GM23338 (cell line): ENCODE measurements around the gene ENTPD3. TPM values are rescaled to one million over a fixed set of nuclear protein-coding genes. Genes with fewer than 3 reads are reported as not detected.

Experiments
- ATAC-seq: fragments of 200-7000 bp; cut with Tn5 transposase; 3 replicates; pipeline ENCODE4 v1.9.1; 2020
- DNase-seq: peaks from one replicate; pipeline ENCODE4 v3.0.0-alpha.2; 2015; ENCODE audit warnings: low spot score
- H2AFZ ChIP-seq: fragments of 200-600 bp; sonication (generic); 2 replicates; pipeline ENCODE4 v1.8.0; 2016; ENCODE audit warnings: antibody characterized with exemption, mild to moderate bottlenecking, moderate library complexity
- H3F3A ChIP-seq: fragments of 200-600 bp; sonication (generic); replicated peaks from 2 replicates; pipeline ENCODE4 v1.8.0; 2017; ENCODE audit warnings: antibody characterized with exemption, mixed run types, low read depth
- H3K27ac ChIP-seq: fragments of 200-600 bp; sonication (generic); 2 replicates; pipeline ENCODE4 v1.6.1; 2016; ENCODE audit warnings: low read depth
- H3K27me3 ChIP-seq: fragments of 200-600 bp; sonication (generic); 2 replicates; pipeline ENCODE4 v1.8.0; 2016; ENCODE audit warnings: mild to moderate bottlenecking, mixed run types, moderate library complexity; ENCODE audit not compliant: insufficient read depth
- H3K36me3 ChIP-seq: fragments of 200-600 bp; sonication (generic); 2 replicates; pipeline ENCODE4 v1.8.0; 2016; ENCODE audit warnings: mild to moderate bottlenecking; ENCODE audit not compliant: insufficient read depth
- H3K4me1 ChIP-seq: fragments of 200-600 bp; sonication (generic); 2 replicates; pipeline ENCODE4 v1.8.0; 2016; ENCODE audit warnings: mild to moderate bottlenecking, moderate library complexity; ENCODE audit not compliant: insufficient read depth
- H3K4me2 ChIP-seq: fragments of 200-600 bp; sonication (generic); 2 replicates; pipeline ENCODE4 v1.7.1; 2017; ENCODE audit warnings: mixed run types
- H3K4me3 ChIP-seq: fragments of 200-600 bp; sonication (generic); 2 replicates; pipeline ENCODE4 v1.6.1; 2016; ENCODE audit warnings: mixed run types
- H3K79me2 ChIP-seq: fragments of 200-600 bp; sonication (generic); replicated peaks from 2 replicates; pipeline ENCODE4 v1.8.0; 2017; ENCODE audit warnings: mild to moderate bottlenecking; ENCODE audit not compliant: insufficient read depth
- H3K9me2 ChIP-seq: fragments of 200-600 bp; sonication (generic); 2 replicates; pipeline ENCODE4 v1.8.0; 2017; ENCODE audit not compliant: insufficient read depth
- H4K20me1 ChIP-seq: fragments of 200-600 bp; sonication (generic); replicated peaks from 2 replicates; pipeline ENCODE4 v1.8.0; 2017; ENCODE audit warnings: mild to moderate bottlenecking; ENCODE audit not compliant: insufficient read depth
- H3K27ac Mint-ChIP-seq: 2 replicates; pipeline ENCODE4 v1.8.0; 2020; ENCODE audit warnings: inconsistent platforms, mild to moderate bottlenecking, moderate library complexity, mixed read lengths
- H3K27me3 Mint-ChIP-seq: 3 replicates; pipeline ENCODE4 v1.8.0; 2022; ENCODE audit warnings: low read depth, mild to moderate bottlenecking, moderate library complexity, mixed read lengths, inconsistent platforms; ENCODE audit not compliant: insufficient read depth, poor library complexity
- H3K36me3 Mint-ChIP-seq: 3 replicates; pipeline ENCODE4 v1.8.0; 2021; ENCODE audit warnings: low read depth, mild to moderate bottlenecking, inconsistent platforms, moderate library complexity, mixed read lengths
- H3K4me1 Mint-ChIP-seq: 3 replicates; pipeline ENCODE4 v1.8.0; 2020; ENCODE audit warnings: mild to moderate bottlenecking, inconsistent platforms, mixed read lengths
- H3K4me3 Mint-ChIP-seq: 3 replicates; pipeline ENCODE4 v1.8.0; 2021; ENCODE audit warnings: moderate library complexity, mild to moderate bottlenecking, inconsistent platforms, mixed read lengths
- H3K9me3 Mint-ChIP-seq: 3 replicates; pipeline ENCODE4 v1.8.0; 2020; ENCODE audit warnings: moderate library complexity, mild to moderate bottlenecking, inconsistent platforms, mixed read lengths
- CREB1 ChIP-seq: fragments of 250-450 bp; sonication (Bioruptor Pico); IDR thresholded peaks from 2 replicates; pipeline ENCODE4 v1.5.0; 2020; ENCODE audit warnings: low read depth, mild to moderate bottlenecking, moderate library complexity
- EZH2 ChIP-seq: fragments of 200-600 bp; sonication (generic); IDR thresholded peaks from one replicate; pipeline ENCODE4 v1.8.0; 2017; ENCODE audit warnings: antibody characterized with exemption, mild to moderate bottlenecking, low read depth; ENCODE audit not compliant: unreplicated experiment
- JUNB ChIP-seq: IDR thresholded peaks from one replicate; pipeline ENCODE4 v1.6.1; 2016; ENCODE audit warnings: antibody characterized with exemption; ENCODE audit not compliant: unreplicated experiment
- NANOG ChIP-seq: IDR thresholded peaks from 2 replicates; pipeline ENCODE4 v1.6.1; 2016; ENCODE audit warnings: antibody characterized with exemption, borderline replicate concordance
- ZNF114 ChIP-seq: fragments of 250-450 bp; sonication (Bioruptor Pico); IDR thresholded peaks from 2 replicates; pipeline ENCODE4 v1.5.0; 2020; ENCODE audit warnings: mild to moderate bottlenecking, moderate library complexity
- ZNF331 ChIP-seq: fragments of 250-450 bp; sonication (Bioruptor Pico); IDR thresholded peaks from 2 replicates; pipeline ENCODE4 v1.5.0; 2020; ENCODE audit warnings: low read depth, mild to moderate bottlenecking, moderate library complexity
- ZNF462 ChIP-seq: fragments of 250-450 bp; sonication (Bioruptor Pico); IDR thresholded peaks from 2 replicates; pipeline ENCODE4 v1.5.0; 2020; ENCODE audit warnings: mild to moderate bottlenecking, moderate library complexity
- polyA plus RNA-seq: library from polyadenylated mRNA; unstranded; fragments of >200 nt; fragmentation: Nextera tagmentation; extraction: Ambion mirVana; gene quantifications from 2 replicates; pipeline ENCODE4 v1.2.1, GENCODE V29; 2016
- total RNA-seq: library from RNA; depleted of rRNA; stranded (reverse); fragments of >200 nt; shearing (Covaris generic); gene quantifications from 2 replicates; pipeline ENCODE4 v1.2.3, GENCODE V29; 2014
- TF ChIP-seq, protein P1 (sequence below), 2 experiments: fragments of 200-600 bp in 1 of 2; sonication (generic) in 1 of 2; conservative IDR thresholded peaks; 2 replicates each; pipeline versions ENCODE4 v1.5.1 to v1.6.1; 2016 to 2017; ENCODE audit warnings: antibody characterized with exemption in 2 of 2, low read depth in 2 of 2, mild to moderate bottlenecking in 2 of 2, moderate library complexity in 1 of 2
- TF ChIP-seq, protein P2 (sequence below): IDR thresholded peaks from one replicate; pipeline ENCODE4 v1.6.1; 2018; ENCODE audit warnings: antibody characterized with exemption; ENCODE audit not compliant: unreplicated experiment

ENTPD3 gene
- total and polyA plus RNA-seq, 2 experiments from 2014 or later = 0.32 to 0.63 TPM

GRCh38 chr3:40339871-40340270, 47.1 kb upstream of the ENTPD3 start (continued):
- TF ChIP-seq, protein P1, sequence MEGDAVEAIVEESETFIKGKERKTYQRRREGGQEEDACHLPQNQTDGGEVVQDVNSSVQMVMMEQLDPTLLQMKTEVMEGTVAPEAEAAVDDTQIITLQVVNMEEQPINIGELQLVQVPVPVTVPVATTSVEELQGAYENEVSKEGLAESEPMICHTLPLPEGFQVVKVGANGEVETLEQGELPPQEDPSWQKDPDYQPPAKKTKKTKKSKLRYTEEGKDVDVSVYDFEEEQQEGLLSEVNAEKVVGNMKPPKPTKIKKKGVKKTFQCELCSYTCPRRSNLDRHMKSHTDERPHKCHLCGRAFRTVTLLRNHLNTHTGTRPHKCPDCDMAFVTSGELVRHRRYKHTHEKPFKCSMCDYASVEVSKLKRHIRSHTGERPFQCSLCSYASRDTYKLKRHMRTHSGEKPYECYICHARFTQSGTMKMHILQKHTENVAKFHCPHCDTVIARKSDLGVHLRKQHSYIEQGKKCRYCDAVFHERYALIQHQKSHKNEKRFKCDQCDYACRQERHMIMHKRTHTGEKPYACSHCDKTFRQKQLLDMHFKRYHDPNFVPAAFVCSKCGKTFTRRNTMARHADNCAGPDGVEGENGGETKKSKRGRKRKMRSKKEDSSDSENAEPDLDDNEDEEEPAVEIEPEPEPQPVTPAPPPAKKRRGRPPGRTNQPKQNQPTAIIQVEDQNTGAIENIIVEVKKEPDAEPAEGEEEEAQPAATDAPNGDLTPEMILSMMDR (conservative IDR thresholded peaks at IDR 0.05; ENCODE audit: low read depth in 2 of 2) = no peak
- TF ChIP-seq, protein P2, sequence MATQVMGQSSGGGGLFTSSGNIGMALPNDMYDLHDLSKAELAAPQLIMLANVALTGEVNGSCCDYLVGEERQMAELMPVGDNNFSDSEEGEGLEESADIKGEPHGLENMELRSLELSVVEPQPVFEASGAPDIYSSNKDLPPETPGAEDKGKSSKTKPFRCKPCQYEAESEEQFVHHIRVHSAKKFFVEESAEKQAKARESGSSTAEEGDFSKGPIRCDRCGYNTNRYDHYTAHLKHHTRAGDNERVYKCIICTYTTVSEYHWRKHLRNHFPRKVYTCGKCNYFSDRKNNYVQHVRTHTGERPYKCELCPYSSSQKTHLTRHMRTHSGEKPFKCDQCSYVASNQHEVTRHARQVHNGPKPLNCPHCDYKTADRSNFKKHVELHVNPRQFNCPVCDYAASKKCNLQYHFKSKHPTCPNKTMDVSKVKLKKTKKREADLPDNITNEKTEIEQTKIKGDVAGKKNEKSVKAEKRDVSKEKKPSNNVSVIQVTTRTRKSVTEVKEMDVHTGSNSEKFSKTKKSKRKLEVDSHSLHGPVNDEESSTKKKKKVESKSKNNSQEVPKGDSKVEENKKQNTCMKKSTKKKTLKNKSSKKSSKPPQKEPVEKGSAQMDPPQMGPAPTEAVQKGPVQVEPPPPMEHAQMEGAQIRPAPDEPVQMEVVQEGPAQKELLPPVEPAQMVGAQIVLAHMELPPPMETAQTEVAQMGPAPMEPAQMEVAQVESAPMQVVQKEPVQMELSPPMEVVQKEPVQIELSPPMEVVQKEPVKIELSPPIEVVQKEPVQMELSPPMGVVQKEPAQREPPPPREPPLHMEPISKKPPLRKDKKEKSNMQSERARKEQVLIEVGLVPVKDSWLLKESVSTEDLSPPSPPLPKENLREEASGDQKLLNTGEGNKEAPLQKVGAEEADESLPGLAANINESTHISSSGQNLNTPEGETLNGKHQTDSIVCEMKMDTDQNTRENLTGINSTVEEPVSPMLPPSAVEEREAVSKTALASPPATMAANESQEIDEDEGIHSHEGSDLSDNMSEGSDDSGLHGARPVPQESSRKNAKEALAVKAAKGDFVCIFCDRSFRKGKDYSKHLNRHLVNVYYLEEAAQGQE = no peak
- TF ChIP-seq CREB1 (CRISPR knock-in tag) = no peak
- no peak for TF ChIP-seq EZH2

DNA sequence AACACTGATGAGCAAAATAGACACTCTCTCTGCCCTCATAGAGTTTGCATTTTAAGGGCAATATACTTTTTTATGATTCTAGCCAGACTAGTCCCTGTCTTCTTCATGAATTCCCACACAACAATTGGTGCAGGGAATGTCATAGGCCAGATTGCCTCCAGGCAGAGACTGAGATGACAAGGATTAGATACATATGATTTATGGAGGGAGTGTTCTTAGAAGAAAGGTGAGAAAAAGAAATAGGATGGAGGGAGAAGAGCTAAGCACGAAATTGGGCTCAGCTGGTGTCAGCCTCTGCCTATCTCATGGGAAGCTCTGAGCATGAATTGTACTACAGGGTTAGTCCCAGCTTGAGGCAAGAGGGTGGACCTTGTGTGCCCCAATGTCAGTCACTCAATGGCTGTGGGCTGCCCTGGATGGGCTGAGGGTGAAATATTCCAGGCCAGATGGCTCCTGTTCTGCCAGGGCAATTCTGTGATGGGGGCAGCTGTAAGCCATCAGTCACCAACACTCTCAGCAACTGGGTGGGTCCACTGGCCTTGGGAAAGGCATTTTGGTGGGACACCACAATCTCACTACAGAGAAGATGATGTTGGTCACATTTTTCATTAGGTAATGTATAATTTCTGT, 46.3 kb upstream of the ENTPD3 start:
- H2AFZ ChIP-seq = no peak overlapping the region
- DNase-seq (no peak), ATAC-seq (no peak)
- Mint-ChIP-seq H3K4me1 (no peaks in the 10 kb centered on the region), H3K27ac (no peak overlapping the region), H3K4me3 (no peak overlapping the region), H3K27me3 (no peaks in the 10 kb centered on the region), H3K36me3 (no peaks in the 10 kb centered on the region), H3K9me3 (no peaks in the 10 kb centered on the region)
- no peaks in the 10 kb centered on the region for H3F3A ChIP-seq
- no peaks in the 10 kb centered on the region for H3K36me3 ChIP-seq
- no peaks in the 10 kb centered on the region for H3K27me3 ChIP-seq
- H3K27ac ChIP-seq = no peak overlapping the region
- H3K4me3 ChIP-seq = no peak overlapping the region
- H3K4me2 ChIP-seq = no peak overlapping the region
- no peaks in the 10 kb centered on the region for H4K20me1 ChIP-seq
- H3K9me2 ChIP-seq = peaks cover 4% of the 10 kb centered on the region; the same call in 1 of the 2 replicates
- H3K79me2 ChIP-seq = no peaks in the 10 kb centered on the region
- no peaks in the 10 kb centered on the region for H3K4me1 ChIP-seq
- TF ChIP-seq ZNF331 (CRISPR knock-in tag) = no peak
- TF ChIP-seq, protein P1 (conservative IDR thresholded peaks at IDR 0.05; ENCODE audit: low read depth in 2 of 2) = no peak
- TF ChIP-seq JUNB = no peak
- no peak for TF ChIP-seq EZH2
- no peak for TF ChIP-seq ZNF114
- TF ChIP-seq NANOG = no peak
- no peak for TF ChIP-seq ZNF462 (CRISPR knock-in tag)
